Ecto neural progenitor cell (in vitro differentiated cells): ENCODE results near the gene IL1R1.
"Not testable (repeated sequence)": the region's sequence is repeated elsewhere in the genome, so short reads cannot be mapped to it uniquely, and the experiment has no call there.

ENCODE experiments used
- DNase-seq: peaks from one replicate; pipeline ENCODE4 v3.0.0-alpha.2; 2018; ENCODE audit warnings: low spot score

The IL1R1 gene

GRCh38 chr2:102141970-102142828 is at the start of gene IL1R1:
IL1R1 (plus strand) TSS chr2:102142746; CDS start chr2:102157725, 14,979 bp downstream.
- DNase-seq, result peak; percentile 81

DNA sequence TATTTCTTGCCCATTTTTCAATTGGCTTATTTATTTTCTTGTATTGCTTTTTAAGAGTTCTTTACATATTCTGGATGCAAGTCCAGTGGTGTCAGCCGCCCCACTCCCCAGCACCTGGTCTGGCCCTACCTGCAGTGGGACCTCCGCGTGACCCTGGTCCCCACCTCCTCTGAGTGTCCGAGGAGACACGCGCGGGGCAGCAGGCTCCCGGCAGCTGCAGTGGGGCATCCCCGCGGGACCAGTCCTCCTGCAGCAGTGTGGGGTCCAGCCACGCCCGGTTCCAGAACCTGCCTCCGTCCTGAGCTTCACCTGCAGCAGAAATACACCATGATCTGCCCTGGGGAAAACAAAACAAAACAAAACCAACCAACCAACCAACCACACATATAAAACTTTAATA is 48.9 kb upstream of the IL1R1 start:
- DNase-seq, result no peak

- DNase-seq, result no peak
Measured at GRCh38 chr2:102094917-102095316, 47.6 kb upstream of the IL1R1 start.

DNA sequence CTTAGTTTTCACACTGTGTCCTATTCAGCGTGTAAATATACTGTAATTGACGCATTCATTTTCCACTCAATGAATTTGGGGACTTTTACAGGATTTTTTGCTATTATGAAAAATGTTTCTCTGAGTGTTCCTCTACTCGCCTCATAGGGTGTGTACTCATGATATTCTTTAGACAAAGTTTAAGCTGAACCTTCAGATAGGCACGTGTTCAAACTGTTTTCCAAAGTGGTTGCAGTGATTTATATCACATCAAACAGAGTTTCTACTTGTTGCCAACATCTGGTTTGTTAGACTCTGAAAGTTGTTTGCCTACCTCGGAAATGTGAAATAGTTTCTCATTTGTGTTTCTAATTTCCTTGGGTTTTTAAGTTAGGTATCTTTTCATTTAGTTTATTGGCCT is 46.4 kb upstream of the IL1R1 start:
- DNase-seq, result no peak

DNA sequence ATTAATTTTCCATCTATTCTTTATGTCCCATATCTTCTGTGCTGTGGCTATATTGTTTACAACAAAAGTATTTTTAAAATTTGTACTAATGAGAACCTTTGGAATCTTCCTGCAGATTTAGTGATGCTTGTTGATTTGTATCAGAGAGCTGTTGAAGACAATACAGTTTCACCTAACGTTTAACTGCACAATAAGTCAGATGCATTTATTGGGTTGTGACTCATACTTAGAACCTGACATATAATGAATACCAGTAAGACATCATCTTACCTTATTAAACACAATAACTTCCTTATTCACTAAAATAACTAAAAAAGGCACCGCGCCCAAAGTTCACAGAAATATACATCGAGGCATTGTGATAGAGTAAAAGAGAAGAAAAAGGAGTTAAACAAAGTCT is 43.8 kb upstream of the IL1R1 start:
- DNase-seq, result no peak

DNA sequence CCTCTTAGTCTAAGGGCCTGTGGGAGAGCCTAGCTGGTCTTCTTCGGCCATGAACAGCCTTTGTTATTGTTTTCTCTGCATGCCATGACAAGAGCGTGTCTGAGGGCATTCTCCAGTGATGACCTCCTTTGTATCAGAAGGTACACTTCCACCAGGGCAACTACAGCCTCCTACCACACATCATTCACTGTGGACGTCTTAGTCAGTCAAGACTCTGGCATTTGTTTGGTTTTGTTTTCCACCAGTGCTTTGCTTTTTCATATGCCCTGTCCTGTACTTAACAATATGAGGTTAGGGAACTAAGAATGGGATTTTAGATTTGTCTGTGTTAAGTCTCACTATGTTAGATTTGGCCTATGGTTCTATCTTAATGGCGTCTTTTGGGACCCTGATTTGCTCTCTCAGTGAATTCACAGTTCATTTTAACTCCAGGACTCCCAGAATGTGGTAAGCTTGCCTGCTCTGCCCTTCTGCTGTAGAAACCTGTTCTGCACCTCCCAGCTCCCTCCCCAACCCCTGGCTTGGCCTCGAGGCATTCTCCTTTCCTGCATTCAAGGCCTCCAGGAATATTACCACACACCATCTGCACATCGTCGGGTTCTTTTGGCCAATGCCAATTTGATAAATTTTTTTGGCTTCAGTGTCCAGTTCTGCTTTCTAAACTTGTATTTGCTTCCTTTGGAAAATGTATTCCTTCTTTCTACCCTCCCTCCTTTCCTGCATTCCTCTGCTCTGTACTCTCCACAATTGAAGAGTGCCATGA is 42.8 kb upstream of the IL1R1 start:
- no peak for DNase-seq

- DNase-seq, result no peak
Measured at GRCh38 chr2:102100371-102101096, 42.0 kb upstream of the IL1R1 start.

DNA sequence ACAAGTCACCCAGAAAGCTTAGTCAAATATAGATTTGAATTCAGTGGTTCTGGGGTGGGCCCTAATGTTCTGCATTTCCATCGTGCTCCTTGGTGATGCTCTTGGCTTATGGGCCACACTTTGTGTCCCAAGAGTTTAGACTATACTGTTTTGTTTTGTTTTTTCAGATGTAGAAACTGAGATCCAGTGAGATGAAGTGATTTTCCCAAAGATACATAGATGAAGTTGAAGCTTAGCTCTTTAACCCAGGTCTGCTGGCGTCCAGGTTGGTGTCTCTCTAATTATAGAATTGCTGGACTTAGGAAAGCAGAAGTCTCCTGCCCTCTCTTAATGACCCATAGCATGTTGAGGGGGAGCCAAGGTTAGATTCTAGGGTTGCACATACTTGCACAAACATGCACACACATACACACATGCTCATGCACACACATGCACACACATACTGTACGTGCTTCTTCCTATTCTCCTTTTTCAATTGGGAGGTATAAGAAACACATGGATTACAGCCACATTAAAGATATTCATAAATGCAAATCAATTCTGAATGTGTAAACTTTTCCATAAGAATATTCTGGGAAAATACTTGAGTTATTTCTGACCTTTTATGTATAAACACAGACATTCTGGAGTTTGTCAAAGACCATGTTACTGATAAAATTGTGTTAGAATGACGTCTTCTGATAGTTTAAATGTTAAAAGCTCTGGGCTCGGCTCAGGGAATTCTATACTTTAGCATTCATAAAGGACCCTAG is 41.3 kb upstream of the IL1R1 start:
- no peak for DNase-seq

DNA sequence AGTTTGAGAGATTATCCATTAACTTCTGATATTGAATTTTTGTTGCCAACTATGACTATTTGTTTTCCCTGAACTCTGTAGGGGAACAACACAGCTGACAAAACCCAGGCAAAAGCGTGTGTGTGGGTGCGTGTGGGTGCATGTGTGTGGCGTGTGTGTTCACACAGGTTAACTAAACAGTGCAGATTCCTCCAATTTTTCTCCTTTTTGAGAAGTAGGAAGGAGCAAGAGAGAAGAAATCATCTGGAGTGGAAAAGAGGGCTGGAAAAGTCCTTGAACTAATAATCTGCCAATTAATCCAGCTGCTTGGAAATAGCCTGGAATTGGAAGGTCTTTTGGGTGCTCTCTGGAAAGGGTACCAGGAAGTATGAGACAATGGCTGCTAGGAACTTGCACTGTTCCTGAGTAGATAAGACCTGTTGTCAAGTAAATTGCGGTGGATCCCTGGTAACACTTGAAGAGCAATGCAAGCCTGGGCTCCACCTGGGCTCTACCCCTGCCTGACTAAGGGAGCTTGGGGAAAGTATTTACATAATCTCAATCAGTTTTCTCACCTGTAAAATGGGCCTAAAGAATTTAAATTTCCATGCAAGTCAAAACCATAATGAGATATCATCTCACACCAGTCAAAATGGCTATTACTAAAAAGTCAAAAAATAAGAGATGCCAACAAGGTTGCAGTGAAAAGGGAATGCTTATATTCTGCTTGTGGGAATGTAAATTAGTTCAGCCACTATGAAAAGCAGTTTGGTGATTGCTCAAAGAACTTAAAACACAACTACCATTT is 40.5 kb upstream of the IL1R1 start:
- DNase-seq, result no peak

DNA sequence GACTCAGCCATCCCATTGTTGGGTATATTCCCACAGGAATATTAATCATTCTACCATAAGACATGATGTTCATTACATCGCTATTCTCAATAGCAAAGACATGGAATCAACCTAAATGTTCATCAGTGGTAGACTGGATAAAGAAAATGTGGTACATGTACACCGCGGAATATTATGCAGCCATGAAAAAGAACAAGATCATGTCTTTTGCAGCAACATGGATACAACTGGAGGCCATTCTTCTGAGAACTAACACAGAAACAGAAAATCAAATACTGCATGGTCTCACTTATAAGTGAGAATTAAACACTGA is 40.0 kb upstream of the IL1R1 start:
- not testable (repeated sequence) for DNase-seq

GRCh38 chr2:102103284-102103683 is 39.3 kb upstream of the IL1R1 start:
- no peak for DNase-seq

DNA sequence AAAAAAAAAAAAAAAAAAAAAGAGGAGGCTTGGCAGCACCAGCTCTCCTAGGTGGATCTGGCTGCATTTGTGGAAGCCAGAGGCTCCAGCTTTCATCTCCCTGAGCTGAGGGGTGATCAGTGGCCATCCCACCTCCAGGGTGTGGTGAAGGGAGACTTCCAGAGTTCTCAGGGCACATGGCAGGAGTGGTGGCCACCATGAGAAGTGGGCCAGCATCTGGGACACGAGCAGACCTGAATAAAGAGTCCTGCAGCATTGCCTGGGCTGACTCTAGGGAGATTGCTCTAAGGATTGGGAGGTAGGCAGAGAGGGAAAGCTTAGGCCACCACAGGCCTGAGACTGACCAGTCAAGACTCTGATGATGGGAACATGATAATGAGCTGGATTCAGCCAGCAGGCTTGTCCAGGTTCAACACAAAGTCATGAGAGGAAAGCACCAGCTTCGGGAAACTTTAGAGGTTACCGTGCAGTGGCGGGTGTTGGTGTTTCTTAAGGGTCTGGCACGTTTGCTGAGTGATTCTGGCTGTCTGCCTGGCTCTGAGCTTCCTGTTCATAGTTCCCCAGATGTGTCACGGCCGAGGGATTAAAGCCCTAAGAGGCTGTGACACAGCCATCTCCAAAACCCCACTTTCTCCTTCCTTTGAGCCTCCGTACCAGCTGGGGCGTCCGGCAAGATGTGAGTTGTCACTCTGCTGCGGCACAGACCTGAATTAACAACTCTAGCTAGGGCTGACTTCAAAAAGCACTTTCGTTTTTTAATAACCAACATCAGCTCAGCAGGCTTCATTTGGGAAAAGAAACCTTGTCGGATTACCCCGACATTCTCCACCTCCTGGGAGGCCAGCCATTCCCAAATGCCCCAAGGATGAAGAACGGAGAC is 38.3 kb upstream of the IL1R1 start:
- peak; percentile 30 for DNase-seq

- DNase-seq, result no peak
Measured at GRCh38 chr2:102106133-102106556, 36.4 kb upstream of the IL1R1 start.

DNA sequence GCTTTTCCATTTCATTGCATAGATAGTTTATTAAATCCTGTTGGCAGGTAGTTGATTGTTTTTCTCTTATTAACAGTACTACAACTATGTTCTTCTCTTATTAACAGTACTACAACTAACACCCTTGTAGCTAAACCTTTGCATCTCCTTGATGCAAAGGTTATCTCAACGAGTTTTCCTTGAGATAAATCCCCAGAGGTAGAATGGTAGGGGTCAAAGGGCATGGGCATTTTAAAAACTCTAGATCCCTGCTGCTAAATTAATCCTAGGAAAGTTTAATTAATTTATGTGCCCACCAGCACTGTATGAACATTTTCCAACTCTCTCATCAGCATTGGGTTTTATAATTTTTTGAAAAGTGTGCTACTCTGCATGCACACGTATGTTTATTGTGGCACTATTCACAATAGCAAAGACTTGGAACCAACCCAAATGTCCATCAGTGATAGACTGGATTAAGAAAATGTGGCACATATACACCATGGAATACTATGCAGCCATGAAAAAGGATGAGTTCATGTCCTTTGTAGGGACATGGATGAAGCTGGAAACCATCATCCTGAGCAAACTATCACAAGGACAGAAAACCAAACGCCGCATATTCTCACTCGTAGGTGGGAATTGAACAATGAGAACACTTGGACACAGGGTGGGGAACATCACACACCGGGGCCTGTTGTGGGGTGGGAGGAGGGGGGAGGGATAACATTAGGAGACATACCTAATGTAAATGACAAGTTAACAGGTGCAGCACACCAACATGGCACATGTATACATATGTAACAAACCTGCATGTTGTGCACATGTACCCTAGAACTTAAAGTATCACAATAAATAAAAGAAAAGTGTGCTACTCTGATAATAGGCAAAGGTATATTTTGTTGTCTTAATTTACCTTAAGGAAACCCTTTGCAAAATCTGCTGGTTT is 35.5 kb upstream of the IL1R1 start:
- not testable (repeated sequence) for DNase-seq

GRCh38 chr2:102107741-102108070 is 34.8 kb upstream of the IL1R1 start:
- no peak for DNase-seq

DNA sequence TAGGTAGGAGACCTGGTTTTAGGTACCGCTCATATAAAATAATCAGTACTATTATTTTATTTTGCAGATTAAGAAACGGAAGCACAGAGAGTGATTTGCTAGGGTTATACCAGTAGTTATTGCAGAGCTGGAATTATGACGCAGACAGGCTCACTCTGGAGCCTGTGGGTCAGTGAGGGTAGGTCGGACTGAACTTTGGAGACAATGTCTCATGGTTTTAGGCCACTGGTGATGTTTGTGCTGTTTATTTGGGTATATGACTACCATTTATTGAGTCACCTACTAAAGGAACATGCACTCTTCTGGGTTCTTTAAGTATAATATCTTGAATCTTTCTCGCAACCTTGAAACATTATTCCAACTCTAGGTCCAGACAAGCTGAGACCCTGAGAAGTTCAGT is 33.5 kb upstream of the IL1R1 start:
- no peak for DNase-seq

DNA sequence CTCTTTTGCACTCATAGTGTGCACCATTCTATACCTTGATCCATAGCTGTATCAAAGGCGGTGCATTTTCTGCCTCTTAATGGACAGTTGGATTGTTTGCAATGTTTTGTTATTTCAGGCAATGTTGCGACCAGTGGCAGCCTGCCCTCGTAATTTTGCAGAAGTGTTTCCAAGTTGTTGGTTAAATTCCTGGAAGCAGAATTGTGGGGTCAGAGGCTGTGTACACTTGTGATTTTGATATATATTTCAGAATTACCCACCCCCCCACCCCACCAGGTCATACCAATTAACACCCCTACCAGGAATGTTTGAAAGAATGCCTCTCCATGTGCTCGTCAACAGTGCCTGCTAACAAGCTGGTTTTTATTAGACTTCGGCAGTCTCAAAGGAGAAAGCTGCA is 32.4 kb upstream of the IL1R1 start:
- DNase-seq, result no peak

DNA sequence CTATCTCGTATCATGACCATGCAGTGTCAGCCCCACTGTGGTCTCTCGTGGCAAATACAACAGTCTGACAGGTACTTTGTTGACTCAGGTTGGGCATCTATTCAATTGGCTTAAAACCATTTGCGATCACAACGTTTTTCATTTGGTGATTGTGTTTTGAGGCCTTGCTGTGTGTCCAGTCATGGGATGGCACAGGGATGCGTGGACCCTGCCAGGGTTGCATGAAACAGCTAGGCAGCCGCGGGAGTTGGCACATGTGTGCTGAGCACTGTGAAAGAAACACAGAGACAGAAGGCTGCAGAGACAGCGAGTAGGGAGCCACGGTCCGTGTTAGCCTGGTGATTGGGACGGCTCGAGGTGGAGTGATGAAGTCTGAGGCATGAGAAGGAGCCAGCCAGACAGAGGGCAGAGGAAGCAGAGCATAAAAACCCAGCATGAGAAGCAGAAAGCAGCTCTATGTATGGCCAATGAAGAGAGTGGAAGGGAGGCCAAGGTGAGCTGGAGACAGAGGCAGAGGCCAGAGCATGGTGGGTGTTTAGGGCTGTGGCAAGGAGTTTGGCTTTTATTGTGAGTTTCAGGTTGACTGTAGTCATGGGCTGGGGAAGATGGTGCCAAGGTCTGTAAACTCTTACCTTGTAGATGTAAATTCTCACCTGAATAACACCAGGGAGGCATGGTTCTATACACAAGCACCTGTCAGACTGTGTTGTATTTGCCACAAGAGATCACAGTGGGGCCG is 31.8 kb upstream of the IL1R1 start:
- no peak for DNase-seq

DNA sequence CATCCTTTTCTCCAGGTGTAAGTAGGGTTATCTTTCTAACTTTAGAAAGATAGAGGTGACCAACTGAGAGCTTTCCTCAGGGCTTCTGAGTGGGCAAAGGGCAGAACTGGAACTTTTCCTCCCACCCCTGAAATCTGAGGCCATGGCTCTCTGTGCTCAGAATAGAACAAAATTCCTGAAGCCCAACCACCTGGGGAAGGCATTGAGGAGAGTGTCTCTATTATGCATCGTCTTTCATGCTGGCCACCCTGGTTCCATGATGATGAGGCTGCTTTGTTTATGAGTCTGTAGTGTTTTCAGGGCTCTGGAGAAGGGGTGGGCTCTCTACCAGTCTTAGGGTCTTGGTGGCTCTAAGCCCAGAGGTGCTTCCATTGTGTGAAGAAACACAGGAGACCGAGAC is 30.7 kb upstream of the IL1R1 start:
- DNase-seq, result no peak
